K562 (cell line): ENCODE measurements around the gene SUMF1. TPM values are rescaled to one million over a fixed set of nuclear protein-coding genes. Genes with fewer than 3 reads are reported as not detected.
"Not testable (repeated sequence)": the region's sequence is repeated elsewhere in the genome, so short reads cannot be mapped to it uniquely, and the experiment has no call there.

Experiments used
- ATAC-seq: fragments of 200-7000 bp; cut with Tn5 transposase; 3 replicates; pipeline ENCODE4 v1.9.1; 2020; ENCODE audit warnings: moderate library complexity
- BruUV-seq: library from RNA; stranded (reverse); fragments of 400-500 nt; replicated peaks from 2 replicates; lab custom pipeline; 2021; lab: Mats Ljungman, UMichigan
- CTCF ChIA-PET: fragments of 300-600 bp; formaldehyde crosslinking; extraction: SDS; loops from one replicate; lab custom pipeline; 2021; ENCODE audit warnings: low intra/inter-chr PET ratio; lab: Yijun Ruan, JAX
- POLR2A ChIA-PET: fragments of 300-600, 350-650 bp; sonication (Branson Sonifier 250); formaldehyde crosslinking; extraction: SDS; loops from one replicate; lab custom pipeline; 2021; ENCODE audit warnings: antibody characterized with exemption, inconsistent platforms; lab: Yijun Ruan, JAX
- DNase-seq, 4 experiments: peaks; one replicate each; pipeline versions ENCODE4 v3.0.0 to v3.0.0-alpha.2; 2011 to 2018; ENCODE audit warnings: low spot score in 3 of 4, mixed read lengths in 3 of 4; ENCODE audit errors: extremely low read depth in 1 of 4
- FAIRE-seq: peaks from 2 replicates; lab custom pipeline; 2011; peaks lifted over from hg19 to GRCh38; lab: Jason Lieb, UNC
- H2AFZ ChIP-seq: 2 replicates; pipeline ENCODE4 v1.6.0; 2011; ENCODE audit warnings: low read depth, low read length, control low read depth, inconsistent platforms
- H3K27ac ChIP-seq: fragments of 200-600 bp; 3 replicates; pipeline ENCODE4 v1.8.0; 2011; ENCODE audit warnings: low read depth, mild to moderate bottlenecking, control low read depth, inconsistent platforms, low read length, moderate library complexity, mixed read lengths; ENCODE audit errors: extremely low read depth
- H3K27me3 ChIP-seq, 2 experiments: fragments of 300-600 bp in 1 of 2; 2 replicates in 1 of 2; 3 replicates in 1 of 2; pipeline versions ENCODE4 v1.6.0 to v1.8.0; 2011; ENCODE audit warnings: inconsistent platforms in 2 of 2, low read length in 2 of 2, mild to moderate bottlenecking in 1 of 2, mixed read lengths in 1 of 2, moderate library complexity in 1 of 2; ENCODE audit not compliant: control insufficient read depth in 2 of 2, insufficient read depth in 2 of 2
- H3K36me3 ChIP-seq: fragments of 300-600 bp; 3 replicates; pipeline ENCODE4 v1.8.0; 2011; ENCODE audit warnings: mild to moderate bottlenecking, low read length, inconsistent platforms; ENCODE audit not compliant: control insufficient read depth, insufficient read depth
- H3K4me1 ChIP-seq, 2 experiments: fragments of 200-600 bp in 1 of 2; replicated peaks in 1 of 2; 2 replicates in 1 of 2; 3 replicates in 1 of 2; pipeline versions ENCODE4 v1.5.1 to v1.8.0; 2011; ENCODE audit warnings: inconsistent platforms in 2 of 2, low read length in 2 of 2, mild to moderate bottlenecking in 1 of 2, mixed read lengths in 1 of 2, moderate library complexity in 1 of 2; ENCODE audit not compliant: control insufficient read depth in 2 of 2, insufficient read depth in 2 of 2
- H3K4me2 ChIP-seq: 2 replicates; pipeline ENCODE4 v1.6.1; 2011; ENCODE audit warnings: low read length, control low read depth, inconsistent platforms, mixed read lengths; ENCODE audit not compliant: insufficient read depth
- H3K4me3 ChIP-seq: fragments of 200-600 bp; sonication (generic), shearing (Covaris generic); 2 replicates; pipeline ENCODE4 v1.5.1; 2016; ENCODE audit warnings: control low read depth, inconsistent platforms
- H3K79me2 ChIP-seq: fragments of 200-600 bp; 3 replicates; pipeline ENCODE4 v1.8.0; 2011; ENCODE audit warnings: low read length, inconsistent platforms; ENCODE audit not compliant: control insufficient read depth, insufficient read depth
- H3K9ac ChIP-seq, 2 experiments: 2 replicates each; pipeline versions ENCODE4 v1.6.0 to v1.6.1; 2011; ENCODE audit warnings: low read depth in 2 of 2, low read length in 2 of 2, control low read depth in 1 of 2, inconsistent platforms in 1 of 2, mild to moderate bottlenecking in 1 of 2, mixed read lengths in 1 of 2; ENCODE audit not compliant: insufficient read depth in 1 of 2
- H3K9me1 ChIP-seq: one replicate; pipeline ENCODE4 v1.6.0; 2011; ENCODE audit warnings: inconsistent platforms, mild to moderate bottlenecking, low read length, moderate library complexity; ENCODE audit not compliant: control insufficient read depth, insufficient read depth
- H3K9me3 ChIP-seq: replicated peaks from 2 replicates; pipeline ENCODE4 v1.5.1; 2011; ENCODE audit warnings: low read depth, low read length, inconsistent platforms; ENCODE audit not compliant: control insufficient read depth, insufficient read depth
- H4K20me1 ChIP-seq: replicated peaks from 2 replicates; pipeline ENCODE4 v1.6.1; 2011; ENCODE audit warnings: low read length, inconsistent platforms, mixed read lengths; ENCODE audit not compliant: control insufficient read depth, insufficient read depth
- NFYB ChIP-seq: IDR thresholded peaks from 2 replicates; pipeline ENCODE4 v1.6.1; 2011; ENCODE audit warnings: mild to moderate bottlenecking, moderate library complexity; ENCODE audit not compliant: insufficient read length; ENCODE audit errors: extremely low read depth
- NRF1 ChIP-seq, 2 experiments: fragments of 450-650 bp; IDR thresholded peaks in 1 of 2; conservative IDR thresholded peaks in 1 of 2; 2 replicates each; pipeline ENCODE4 v1.6.1; 2014; ENCODE audit warnings: mild to moderate bottlenecking in 2 of 2
- WGBS: fragments of 100-300 bp; shearing (Covaris generic); methylation state at CpG from one replicate; pipeline ENCODE4 v1.1.6; 2016; ENCODE audit warnings: low coverage, mixed read lengths; ENCODE audit not compliant: insufficient coverage; ENCODE audit errors: missing lambda C conversion rate; 5-methylcytosine and 5-hydroxymethylcytosine counted together
- in situ Hi-C: fragments of 300-500 bp; cut with MboI; formaldehyde crosslinking; loops from 4 replicates; pipeline ENCODE4 v1.15.0; 2018; ENCODE audit warnings: inconsistent platforms, mixed read lengths
- intact Hi-C: fragments of 100-400 bp; cut with micrococcal nuclease; formaldehyde crosslinking; loops from 2 replicates; pipeline ENCODE4 v1.14.2; 2022
- polyA plus RNA-seq, 8 experiments: library from polyadenylated mRNA; depleted of rRNA in 4 of 8; stranded (reverse) in 5 of 8; unstranded in 3 of 8; fragments of >200 nt; fragmentation: Nextera tagmentation in 2 of 8; fragmentation: Illumina TruSeq in 1 of 8; extraction: Ambion mirVana in 2 of 8; extraction: Trizol in 1 of 8; gene quantifications; 2 replicates each; pipeline versions ENCODE4 v1.2.1 to v1.2.3, GENCODE V29; 2011 to 2014; ENCODE audit warnings: inconsistent platforms in 1 of 8, missing spikeins in 1 of 8
- total RNA-seq, 7 experiments: library from RNA; depleted of rRNA in 6 of 7; stranded (reverse); fragments of >200 nt in 6 of 7; fragmentation: Illumina TruSeq in 2 of 7; extraction: Trizol in 2 of 7; gene quantifications; 2 replicates each; pipeline versions ENCODE4 v1.2.1 to v1.2.3, GENCODE V29; 2011 to 2021; ENCODE audit warnings: low replicate concordance in 1 of 7

Gene SUMF1
- total and polyA plus RNA-seq, 9 of the 15 experiments (the other 6 are each of a cell fraction or from before 2014, with no cell fraction given): 1.3 to 7.4 (median 4.2) TPM

- Histone ChIP-seq H3K9me3 (no peaks in the 10 kb centered on the region; the same call in 1 of the 2 replicates), H3K4me2 (no peak overlapping the region), H2AFZ (no peak overlapping the region), H3K9me1 (no peaks in the 10 kb centered on the region), H3K9ac (no peak overlapping the region), H3K4me1 (no peaks in the 10 kb centered on the region), H3K79me2 (no peaks in the 10 kb centered on the region), H3K27ac (no peak overlapping the region), H3K36me3 (no peaks in the 10 kb centered on the region), H3K27me3 (no peaks in the 10 kb centered on the region)
- ATAC-seq: no peak
- WGBS: 56% methylated on average over 1 of the region's 1 CpG
- CTCF ChIA-PET: no interaction called here
- POLR2A ChIA-PET: no interaction called here
- DNase-seq: no peak
- no TSS peak for BruUV-seq
- peak; percentile 23 for FAIRE-seq
- intact Hi-C loops: no loop called here
- TF ChIP-seq NRF1 (conservative IDR thresholded peaks at IDR 0.05 in 1 of 2, IDR thresholded peaks at IDR 0.05 in 1 of 2) (no peak), NFYB (no peak)
- TF ChIP-seq, all 486 proteins: peak for 0
- no peaks in the 10 kb centered on the region for H4K20me1 ChIP-seq
- no peak overlapping the region for H3K4me3 ChIP-seq
- in situ Hi-C loops: no loop called here
These were observed 135.0 kb downstream of the SUMF1 start for GRCh38 chr3:4332111-4332510.

- H3K9me1 ChIP-seq, FAIRE-seq, H3K4me3 ChIP-seq, H3K4me1 ChIP-seq, DNase-seq, H3K9ac ChIP-seq, H3K4me2 ChIP-seq, POLR2A ChIA-PET, H3K79me2 ChIP-seq, ATAC-seq, H3K36me3 ChIP-seq, H3K9me3 ChIP-seq, intact Hi-C loops, H2AFZ ChIP-seq, in situ Hi-C loops, H3K27me3 ChIP-seq, H3K27ac ChIP-seq, CTCF ChIA-PET, H4K20me1 ChIP-seq, BruUV-seq: not testable (repeated sequence)
These were observed 137.3 kb downstream of the SUMF1 start for GRCh38 chr3:4329806-4330205.
